Kidney (tissue), 14 donors: ENCODE measurements around the gene ALDH16A1. TPM values are rescaled to one million over a fixed set of nuclear protein-coding genes. Genes with fewer than 3 reads are reported as not detected.
A peak's percentile ranks its signal among the peaks of the same experiment; 100 is the strongest.

Experiments
- DNase-seq, 5 donors: peaks; one replicate each; pipeline ENCODE4 v3.0.0-alpha.2; 2013 to 2020
- FAIRE-seq: peaks from 2 replicates; lab custom pipeline; 2012; peaks lifted over from hg19 to GRCh38; lab: Jason Lieb, UNC
- H3K27ac ChIP-seq, 2 donors: one replicate each; pipeline ENCODE4 v1.7.0; 2013; ENCODE audit warnings: low read depth in 2 of 2, low read length in 2 of 2, inconsistent platforms in 1 of 2
- H3K27me3 ChIP-seq: one replicate; pipeline ENCODE4 v1.7.1; 2013; ENCODE audit warnings: low read length, inconsistent platforms; ENCODE audit not compliant: control insufficient read depth, insufficient read depth
- H3K36me3 ChIP-seq, 3 donors: one replicate each; pipeline versions ENCODE4 v1.7.0 to v1.7.1; 2013; ENCODE audit warnings: low read length in 3 of 3, control low read depth in 1 of 3, inconsistent platforms in 1 of 3; ENCODE audit not compliant: insufficient read depth in 3 of 3, control insufficient read depth in 2 of 3
- H3K4me1 ChIP-seq, 3 donors: one replicate each; pipeline versions ENCODE4 v1.7.0 to v1.7.1; 2013; ENCODE audit warnings: low read length in 3 of 3, inconsistent platforms in 1 of 3, low read depth in 1 of 3; ENCODE audit not compliant: control insufficient read depth in 2 of 3, insufficient read depth in 2 of 3
- H3K4me3 ChIP-seq, 3 donors: one replicate each; pipeline versions ENCODE4 v1.7.0 to v1.8.1; 2013; ENCODE audit warnings: low read length in 3 of 3, control low read depth in 1 of 3, inconsistent platforms in 1 of 3
- H3K9ac ChIP-seq, 3 donors: one replicate each; pipeline versions ENCODE4 v1.7.0 to v1.7.1; 2013; ENCODE audit warnings: low read length in 3 of 3, control low read depth in 1 of 3, inconsistent platforms in 1 of 3
- H3K9me3 ChIP-seq, 3 donors: one replicate each; pipeline versions ENCODE4 v1.7.0 to v1.7.1; 2013; ENCODE audit warnings: low read length in 3 of 3, control low read depth in 1 of 3, inconsistent platforms in 1 of 3; ENCODE audit not compliant: control insufficient read depth in 2 of 3, insufficient read depth in 1 of 3
- intact Hi-C: fragments of 100-400 bp; cut with DNase I; formaldehyde crosslinking; loops from one replicate; pipeline ENCODE4 v1.11.1; 2022
- polyA plus RNA-seq: library from polyadenylated mRNA; stranded (reverse); fragments of 350-450 nt; fragmentation: Illumina TruSeq; extraction: RNeasy Lipid Tissue Mini Kit (QIAGEN cat#74804); gene quantifications from one replicate; pipeline ENCODE4 v1.2.3, GENCODE V29; 2014; ENCODE audit warnings: low read depth, low replicate concordance; ENCODE audit not compliant: insufficient read depth
- total RNA-seq: library from RNA; stranded (reverse); fragmentation: NEBNext Ultra II Directional; extraction: Animal tissue kit (Norgen Biotek cat#: 25700); gene quantifications from one replicate; pipeline ENCODE4 v1.2.1, GENCODE V29; 2021
- TF ChIP-seq, protein P1 (sequence below): IDR thresholded peaks from 3 replicates; pipeline ENCODE4 v1.5.1; 2012; ENCODE audit warnings: mild to moderate bottlenecking, moderate library complexity, borderline replicate concordance; ENCODE audit not compliant: insufficient read depth; ENCODE audit errors: extremely low read depth
- donor health status: control.
- donor health status: control.
- donor health status: control.
- donor health status: control.
- donor health status: control.
- donor health status: DM: yes; HTN: yes; CAD: no.
- donor health status: Normal renal cell carcinoma (clear cell type).

The ALDH16A1 gene
- total and polyA plus RNA-seq, 2 donors from 2014 or later, result 26.8 to 31.8 TPM

DNA sequence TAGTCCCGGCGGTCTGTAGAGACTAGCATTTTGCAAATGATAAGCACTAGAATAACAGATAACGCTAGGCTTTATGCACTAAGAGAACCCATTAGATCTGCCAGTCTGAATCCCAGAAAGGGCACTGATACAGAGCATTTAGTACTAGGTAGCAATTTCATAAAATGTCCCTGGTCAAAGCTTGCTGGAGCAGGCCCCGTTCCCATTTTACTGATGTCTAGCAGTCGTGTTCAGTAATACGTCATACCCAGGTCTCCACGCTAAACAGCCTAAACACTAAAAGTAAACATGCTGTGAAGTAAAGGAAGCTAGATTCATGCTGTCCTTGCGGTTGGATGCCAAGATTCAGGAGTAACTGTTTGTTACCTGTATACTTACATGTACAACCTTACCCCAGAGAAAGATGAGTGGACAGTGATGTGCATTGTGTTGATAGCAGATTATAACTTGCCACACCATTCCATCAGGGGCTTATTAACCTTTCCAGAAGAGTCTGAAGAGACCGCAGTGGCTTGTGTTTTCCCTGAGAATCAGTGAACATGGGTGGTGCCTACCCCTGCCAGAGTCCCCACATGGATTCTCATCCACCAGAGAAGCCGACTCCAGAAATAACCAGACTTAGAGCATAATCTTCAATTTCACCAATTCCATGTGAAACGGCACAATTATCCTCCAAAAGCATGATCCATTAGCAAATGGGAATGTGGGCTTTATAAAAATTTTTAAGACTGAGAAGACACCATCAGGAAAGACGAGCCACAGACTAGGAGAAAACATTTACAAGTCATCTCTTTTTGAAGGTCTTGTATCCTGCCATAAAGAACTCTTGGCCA is 39.8 kb downstream of the ALDH16A1 start:
- no peaks in the 10 kb centered on the region for H3K9me3 ChIP-seq
- DNase-seq, result no peak
- TF ChIP-seq, protein P1, sequence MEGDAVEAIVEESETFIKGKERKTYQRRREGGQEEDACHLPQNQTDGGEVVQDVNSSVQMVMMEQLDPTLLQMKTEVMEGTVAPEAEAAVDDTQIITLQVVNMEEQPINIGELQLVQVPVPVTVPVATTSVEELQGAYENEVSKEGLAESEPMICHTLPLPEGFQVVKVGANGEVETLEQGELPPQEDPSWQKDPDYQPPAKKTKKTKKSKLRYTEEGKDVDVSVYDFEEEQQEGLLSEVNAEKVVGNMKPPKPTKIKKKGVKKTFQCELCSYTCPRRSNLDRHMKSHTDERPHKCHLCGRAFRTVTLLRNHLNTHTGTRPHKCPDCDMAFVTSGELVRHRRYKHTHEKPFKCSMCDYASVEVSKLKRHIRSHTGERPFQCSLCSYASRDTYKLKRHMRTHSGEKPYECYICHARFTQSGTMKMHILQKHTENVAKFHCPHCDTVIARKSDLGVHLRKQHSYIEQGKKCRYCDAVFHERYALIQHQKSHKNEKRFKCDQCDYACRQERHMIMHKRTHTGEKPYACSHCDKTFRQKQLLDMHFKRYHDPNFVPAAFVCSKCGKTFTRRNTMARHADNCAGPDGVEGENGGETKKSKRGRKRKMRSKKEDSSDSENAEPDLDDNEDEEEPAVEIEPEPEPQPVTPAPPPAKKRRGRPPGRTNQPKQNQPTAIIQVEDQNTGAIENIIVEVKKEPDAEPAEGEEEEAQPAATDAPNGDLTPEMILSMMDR, result no peak
- H3K27ac ChIP-seq, result no peak overlapping the region
- no peak overlapping the region for H3K4me3 ChIP-seq
- H3K36me3 ChIP-seq, result peaks cover 15 to 39% (median 38%) of the 10 kb centered on the region in 3 donors
- FAIRE-seq, result no peak
- peaks cover 0 to 26% (median 16%) of the 10 kb centered on the region in 3 donors for H3K4me1 ChIP-seq
- no peaks in the 10 kb centered on the region for H3K27me3 ChIP-seq
- intact Hi-C loops, result no loop called here
- H3K9ac ChIP-seq, result no peak overlapping the region

GRCh38 chr19:49496574-49497008 is 43.6 kb downstream of the ALDH16A1 start:
- peaks cover 16 to 37% (median 30%) of the 10 kb centered on the region in 3 donors for H3K36me3 ChIP-seq
- no peak for FAIRE-seq
- peak overlapping the region; percentile 75 to 90 for H3K27ac ChIP-seq
- TF ChIP-seq, protein P1, result no peak
- H3K4me3 ChIP-seq, result peak overlapping the region; percentile 92 to 99 (median 98)
- peaks cover 4 to 20% (median 14%) of the 10 kb centered on the region in 3 donors for H3K4me1 ChIP-seq
- intact Hi-C loops, result no loop called here
- peak overlapping the region; percentile 92 to 100 (median 99) for H3K9ac ChIP-seq
- H3K27me3 ChIP-seq, result no peaks in the 10 kb centered on the region
- no peaks in the 10 kb centered on the region for H3K9me3 ChIP-seq
- peak in 1 of 5 donors; percentile 37 for DNase-seq

GRCh38 chr19:49497047-49497788 is 44.2 kb downstream of the ALDH16A1 start:
- Histone ChIP-seq H3K27ac (peak overlapping the region; percentile 75 to 90), H3K4me1 (peaks cover 4 to 20% (median 14%) of the 10 kb centered on the region in 3 donors), H3K36me3 (peaks cover 16 to 37% (median 25%) of the 10 kb centered on the region in 3 donors), H3K9me3 (no peaks in the 10 kb centered on the region), H3K27me3 (no peaks in the 10 kb centered on the region), H3K4me3 (peak overlapping the region; percentile 92 to 99 (median 98)), H3K9ac (peak overlapping the region; percentile 92 to 100 (median 99))
- FAIRE-seq (no peak), DNase-seq (peak in 3 of 5 donors; percentile 37 to 69 (median 68))
- TF ChIP-seq, protein P1, result no peak
- intact Hi-C loops, result no loop called here
